GM19043 (cell line): Measurements from ENCODE around the gene INPP5A.
"Not testable (repeated sequence)": the region's sequence is repeated elsewhere in the genome, so short reads cannot be mapped to it uniquely, and the experiment has no call there.

Source experiments
- ATAC-seq: cut with Tn5 transposase; IDR thresholded peaks from one replicate; pipeline ENCODE4 v1.9.1; 2021; ENCODE audit warnings: low read depth; ENCODE audit not compliant: unreplicated experiment

Gene INPP5A, protein sequence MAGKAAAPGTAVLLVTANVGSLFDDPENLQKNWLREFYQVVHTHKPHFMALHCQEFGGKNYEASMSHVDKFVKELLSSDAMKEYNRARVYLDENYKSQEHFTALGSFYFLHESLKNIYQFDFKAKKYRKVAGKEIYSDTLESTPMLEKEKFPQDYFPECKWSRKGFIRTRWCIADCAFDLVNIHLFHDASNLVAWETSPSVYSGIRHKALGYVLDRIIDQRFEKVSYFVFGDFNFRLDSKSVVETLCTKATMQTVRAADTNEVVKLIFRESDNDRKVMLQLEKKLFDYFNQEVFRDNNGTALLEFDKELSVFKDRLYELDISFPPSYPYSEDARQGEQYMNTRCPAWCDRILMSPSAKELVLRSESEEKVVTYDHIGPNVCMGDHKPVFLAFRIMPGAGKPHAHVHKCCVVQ

DNA sequence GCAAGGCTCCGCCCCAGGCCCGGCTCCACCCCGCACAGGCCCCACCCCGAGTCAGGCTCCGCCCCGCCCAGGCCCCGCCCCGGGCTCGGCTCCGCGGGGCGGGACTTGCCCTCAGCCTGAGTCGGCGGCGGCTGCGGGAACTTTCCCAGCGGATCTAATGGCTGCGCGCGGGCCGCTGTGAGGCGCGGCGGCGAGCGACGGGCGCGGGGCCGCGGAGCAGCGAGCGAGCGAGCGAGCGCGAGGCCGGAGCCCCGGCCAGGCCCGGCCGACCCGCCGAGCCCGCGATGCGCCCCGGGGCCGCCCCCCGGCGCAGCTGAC lies at the start of gene INPP5A:
Gene INPP5A (plus strand): TSS at position 104 of the 318 bp plus-strand sequence. CDS start 310 bp downstream, outside the sequence.
- ATAC-seq, result no peak

DNA sequence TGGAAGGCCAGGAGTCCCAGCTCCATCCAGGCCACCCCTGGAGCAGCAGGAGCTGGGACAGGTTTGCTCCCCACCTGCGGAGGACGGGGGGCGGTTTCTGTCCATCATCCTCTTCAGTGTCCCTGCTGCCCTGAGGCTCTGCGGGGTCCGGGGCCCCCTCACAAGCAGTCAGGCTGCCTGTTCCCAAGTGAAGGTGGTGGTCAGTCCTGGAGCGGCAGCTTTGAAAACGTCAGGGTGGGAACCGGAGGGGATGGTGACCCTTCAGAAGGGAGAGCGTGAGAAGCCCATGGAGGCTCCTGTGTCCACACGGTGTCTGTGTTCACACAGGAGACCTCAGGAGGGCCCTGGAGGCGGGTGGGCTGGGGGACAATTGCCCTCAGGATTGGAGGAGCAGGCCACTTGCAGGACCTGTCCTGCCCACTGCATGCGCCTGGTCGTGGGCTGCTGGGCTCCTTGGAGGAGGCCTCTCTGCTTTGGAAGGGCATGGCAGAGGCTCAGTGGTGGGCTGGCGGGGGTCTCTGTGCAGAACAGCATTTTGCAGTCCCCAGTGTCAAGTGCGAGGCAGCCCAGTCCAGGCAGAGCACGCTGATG lies 49.3 kb upstream of the INPP5A start:
- no peak for ATAC-seq

DNA sequence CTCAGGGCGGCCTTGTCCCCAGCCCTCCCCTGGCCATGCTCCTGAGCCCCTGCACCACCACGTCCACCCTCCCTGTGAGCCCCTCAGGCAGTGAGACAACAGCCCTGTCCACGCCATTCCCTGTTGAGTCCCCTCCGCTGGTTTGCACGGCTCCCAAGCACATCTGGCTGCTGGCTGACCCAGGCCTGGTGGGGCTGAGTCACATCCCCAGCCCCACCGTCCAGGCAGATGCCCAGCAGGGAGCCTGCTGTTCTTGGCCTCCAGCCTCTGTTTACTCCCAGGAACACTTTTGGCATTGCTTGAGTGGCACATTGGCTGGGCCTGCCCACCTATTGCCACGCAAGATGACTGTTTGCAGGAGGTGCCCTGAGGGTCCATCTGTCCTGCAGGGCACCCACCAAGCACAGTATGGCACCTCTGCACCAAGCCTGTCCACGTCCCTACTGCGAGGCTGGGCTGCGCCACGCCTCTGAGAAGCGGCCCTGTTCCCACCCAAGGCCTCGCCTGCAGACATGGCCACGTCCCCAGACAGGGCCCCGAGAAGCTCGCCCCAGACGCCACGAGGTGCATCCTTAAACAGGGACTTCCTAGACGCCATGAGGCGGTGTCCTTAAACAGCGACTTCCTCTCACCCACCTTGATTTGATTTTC lies 48.4 kb upstream of the INPP5A start:
- no peak for ATAC-seq

DNA sequence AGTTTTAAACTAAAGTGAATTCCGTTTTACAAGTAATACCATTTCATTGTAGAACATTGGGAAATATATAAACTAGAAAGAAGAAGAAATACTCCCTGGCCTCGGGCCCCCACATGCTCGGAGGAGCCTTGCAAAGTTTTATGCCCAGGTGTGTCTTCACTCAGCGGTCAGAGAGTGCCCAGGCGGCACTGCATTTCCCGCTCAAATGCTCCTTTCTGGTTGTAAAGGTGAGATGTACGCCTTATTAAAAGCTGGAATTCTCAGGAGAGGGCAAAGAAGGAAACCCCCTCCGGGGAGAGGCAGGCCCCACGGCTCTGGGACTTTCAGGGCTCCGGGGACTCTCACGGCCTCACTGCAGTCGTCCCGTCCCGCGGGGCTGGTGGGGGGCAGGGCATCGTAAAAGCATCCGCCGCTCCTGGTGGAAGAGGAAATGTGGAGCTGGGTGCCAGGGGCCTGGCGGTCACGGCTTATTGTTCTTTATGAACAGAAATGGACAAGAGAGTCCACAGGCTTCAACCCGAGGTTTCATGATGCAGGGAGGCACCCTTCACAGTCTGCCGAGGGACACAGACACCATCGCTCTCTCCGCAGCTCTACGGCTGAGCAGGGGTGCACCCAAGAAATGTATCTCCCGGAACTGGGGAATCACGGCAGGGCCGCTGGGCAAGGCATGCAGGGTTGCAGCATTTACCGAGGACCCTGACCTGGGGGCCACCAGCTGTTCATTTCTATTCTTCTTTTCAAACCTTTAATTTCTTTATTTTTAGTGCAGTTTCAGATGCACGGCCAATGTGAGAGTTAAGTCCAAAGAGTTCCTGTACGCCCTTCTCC lies 47.7 kb upstream of the INPP5A start:
- ATAC-seq, result no peak

DNA sequence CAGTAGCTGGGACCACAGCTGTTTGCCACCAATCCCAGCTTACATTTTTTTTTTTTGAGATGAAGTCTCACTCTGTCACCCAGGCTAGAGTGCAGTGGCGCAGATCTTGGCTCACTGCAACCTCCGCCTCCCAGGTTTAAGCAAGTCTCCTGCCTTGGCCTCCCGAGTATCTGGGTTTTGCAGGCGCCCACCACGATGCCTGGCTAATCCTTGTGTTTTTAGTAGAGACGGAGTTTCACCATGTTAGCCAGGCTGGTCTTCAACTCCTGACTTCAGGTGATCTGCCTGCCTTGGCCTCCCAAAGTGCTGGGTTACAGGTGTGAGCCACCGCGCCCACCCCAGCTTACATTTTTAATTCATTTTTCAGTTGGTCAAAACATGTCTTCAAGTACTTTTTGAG lies 46.1 kb upstream of the INPP5A start:
- not testable (repeated sequence) for ATAC-seq

DNA sequence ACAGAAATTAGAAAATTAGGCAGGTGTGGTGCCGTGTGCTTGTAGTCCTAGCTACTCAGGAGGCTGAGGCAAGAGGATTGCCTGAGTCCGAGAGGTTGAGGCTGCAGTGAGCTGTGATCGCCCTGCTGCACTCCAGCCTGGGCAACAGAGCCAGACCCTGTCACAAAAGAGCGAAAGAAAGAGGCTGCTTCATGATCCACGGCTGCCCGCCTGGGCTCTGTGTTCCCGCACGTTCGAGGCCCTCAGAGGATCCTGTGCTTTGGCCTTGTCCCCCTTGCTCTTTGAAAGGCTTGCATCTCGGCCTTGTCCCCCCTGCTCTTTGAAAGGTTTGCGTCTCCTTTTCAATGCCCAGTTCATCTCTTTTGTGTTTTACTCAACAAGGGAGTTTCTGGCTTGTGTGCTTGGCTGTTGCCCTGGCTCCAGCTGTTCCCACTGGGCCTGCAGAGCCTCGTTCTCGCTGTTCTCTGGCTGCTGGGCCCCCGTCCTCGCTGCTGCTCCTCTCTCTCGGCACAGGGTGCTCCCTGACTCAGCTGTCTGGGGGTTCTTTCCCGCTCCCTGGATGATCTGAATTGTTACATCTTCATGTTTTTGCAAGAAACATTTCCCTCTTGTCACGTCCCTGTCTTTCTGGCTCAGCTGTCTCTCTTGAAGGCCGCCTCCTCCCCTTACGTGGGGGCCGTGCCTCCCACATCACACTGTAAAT lies 45.1 kb upstream of the INPP5A start:
- no peak for ATAC-seq

DNA sequence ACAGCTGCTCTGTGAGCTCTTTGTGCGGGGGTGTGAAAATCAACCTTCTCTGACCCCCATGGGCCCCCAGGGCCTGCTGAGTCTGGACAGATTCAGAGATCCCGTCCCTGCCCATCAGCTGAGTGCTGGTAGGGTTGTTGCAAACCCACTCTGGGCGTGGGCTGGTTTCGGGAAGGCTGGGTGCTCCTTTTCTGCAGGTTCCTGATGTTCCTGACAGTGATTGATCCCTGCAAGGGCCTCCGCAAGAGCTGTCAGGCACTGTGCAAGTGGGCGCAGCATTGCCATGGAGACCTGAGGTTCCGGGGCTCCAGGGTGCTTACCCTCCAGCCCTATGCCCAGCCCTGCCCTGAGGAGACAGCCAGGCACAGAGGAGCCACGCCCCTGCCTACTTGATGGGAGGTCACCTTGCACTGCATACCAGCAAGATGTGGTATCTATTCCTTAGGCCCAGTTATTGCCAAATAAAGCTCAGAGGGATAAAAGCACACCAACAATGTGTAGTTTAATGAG lies 44.3 kb upstream of the INPP5A start:
- ATAC-seq, result no peak

DNA sequence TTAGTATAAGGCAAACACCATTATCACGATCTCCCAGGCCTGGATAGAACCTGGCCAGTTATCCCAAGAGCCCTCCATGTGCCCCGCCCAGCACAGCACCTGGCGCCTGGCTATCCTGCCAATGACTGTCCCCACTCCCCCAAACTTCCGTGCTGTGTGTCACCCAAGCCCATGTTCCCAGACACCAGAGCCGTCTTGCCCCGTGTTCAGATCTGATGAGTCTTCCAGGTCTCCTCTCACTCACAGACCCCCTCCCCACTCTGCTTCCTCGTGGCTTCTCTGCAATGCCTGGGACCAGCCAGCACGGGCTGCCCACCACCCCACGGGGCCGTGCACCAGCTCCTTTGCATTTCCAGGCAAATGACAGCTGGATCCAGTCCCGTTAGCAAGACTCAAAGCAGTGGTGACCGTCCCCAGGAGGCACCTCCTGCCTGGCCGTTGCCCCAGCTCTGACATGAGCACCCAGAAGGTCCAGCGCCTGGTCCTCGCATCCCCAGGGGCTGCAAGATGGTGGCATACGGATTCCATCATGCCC lies 43.8 kb upstream of the INPP5A start:
- no peak for ATAC-seq

DNA sequence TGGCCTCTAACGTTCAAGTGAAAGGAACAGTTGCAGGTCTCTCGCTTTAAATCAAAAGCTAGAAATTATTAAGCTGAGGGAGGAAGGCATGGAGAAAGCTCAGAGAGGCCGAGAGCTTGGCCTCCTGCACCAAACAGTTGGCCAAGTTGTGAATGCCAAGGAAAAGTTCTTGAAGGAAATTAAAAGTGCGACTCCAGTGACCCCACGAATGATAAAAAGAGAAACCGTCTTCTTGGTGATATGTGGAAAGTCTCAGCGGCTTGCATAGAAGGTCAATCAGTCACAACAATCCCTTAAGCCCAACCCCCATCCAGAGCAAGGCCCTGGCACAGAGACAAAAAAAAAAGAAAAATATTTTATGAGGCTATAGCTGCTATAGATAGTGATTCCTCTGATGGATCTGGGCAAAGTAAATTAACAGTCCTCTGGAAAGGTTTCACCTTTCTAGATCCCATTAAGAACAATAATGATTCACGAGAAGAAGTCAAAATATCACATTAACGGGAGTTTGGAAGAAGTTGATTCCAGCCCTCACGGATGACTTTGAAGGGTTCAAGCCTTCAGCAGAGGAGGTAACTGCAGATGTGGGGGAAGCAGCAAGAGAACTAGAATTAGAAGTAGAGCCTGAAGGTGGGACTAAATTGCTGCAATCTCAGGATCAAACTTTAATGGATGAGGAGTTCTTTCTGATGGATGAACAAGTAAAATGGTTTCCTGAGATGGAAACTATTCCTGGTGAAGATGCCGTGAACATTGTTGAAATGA lies 42.5 kb upstream of the INPP5A start:
- no peak for ATAC-seq

DNA sequence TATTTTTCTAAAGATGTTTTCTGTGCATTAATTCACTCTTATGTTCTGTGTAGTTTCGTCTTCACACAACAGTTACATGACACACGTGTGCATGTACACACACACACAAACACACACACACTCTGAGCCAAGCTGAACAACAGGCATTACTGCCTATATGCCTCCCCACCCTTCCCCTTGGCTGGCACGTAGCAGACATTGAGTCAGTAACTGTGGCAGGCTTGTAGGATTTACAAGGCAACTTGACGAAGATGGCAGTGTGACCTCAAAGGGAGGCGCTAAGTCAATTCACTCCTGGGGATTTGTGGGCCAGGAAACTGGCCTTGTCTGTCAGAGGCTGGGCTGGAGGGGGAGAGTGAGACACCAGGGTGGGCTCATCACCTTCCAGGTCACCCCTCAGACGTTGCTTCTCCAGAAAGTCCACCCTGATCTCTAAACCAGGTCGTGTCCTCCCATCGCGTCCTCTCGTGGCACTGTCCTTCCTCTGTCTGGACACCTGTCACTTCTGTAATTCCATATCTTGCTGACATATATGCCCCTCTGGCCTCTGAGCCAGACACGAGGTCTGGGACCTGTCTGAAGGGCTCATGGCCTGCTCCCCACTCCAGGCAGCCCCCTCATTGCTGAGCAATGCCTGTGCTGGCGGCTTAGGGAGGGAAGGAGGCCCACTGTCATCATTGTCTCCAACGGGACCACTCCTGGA lies 41.1 kb upstream of the INPP5A start:
- no peak for ATAC-seq

DNA sequence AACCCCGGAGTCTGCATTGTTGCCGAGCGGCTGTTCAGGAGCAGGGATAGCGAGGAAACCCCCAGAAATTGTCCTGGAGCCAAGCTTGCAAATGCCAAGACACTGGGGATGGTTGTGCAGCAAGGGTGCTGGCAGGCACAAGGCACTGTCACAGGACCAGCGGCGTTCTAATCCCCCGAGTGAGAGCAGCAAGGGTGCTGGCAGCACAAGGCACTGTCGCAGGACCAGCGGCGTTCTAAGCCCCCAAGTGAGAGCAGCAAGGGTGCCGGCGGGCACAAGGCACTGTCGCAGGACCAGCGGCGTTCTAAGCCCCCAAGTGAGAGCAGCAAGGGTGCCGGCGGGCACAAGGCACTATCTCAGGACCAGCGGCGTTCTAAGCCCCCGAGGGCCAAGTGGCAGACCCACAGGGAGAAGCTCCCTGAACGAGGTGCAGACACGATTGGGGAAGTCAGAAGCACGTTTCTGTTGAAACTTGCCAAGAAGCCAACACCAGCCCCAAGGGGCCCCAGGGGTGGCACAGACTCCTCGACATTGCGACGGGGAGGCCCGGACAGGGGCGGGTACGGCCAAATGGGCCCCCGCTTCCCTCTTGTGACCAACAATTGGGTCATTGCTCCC lies 40.4 kb upstream of the INPP5A start:
- no peak for ATAC-seq

DNA sequence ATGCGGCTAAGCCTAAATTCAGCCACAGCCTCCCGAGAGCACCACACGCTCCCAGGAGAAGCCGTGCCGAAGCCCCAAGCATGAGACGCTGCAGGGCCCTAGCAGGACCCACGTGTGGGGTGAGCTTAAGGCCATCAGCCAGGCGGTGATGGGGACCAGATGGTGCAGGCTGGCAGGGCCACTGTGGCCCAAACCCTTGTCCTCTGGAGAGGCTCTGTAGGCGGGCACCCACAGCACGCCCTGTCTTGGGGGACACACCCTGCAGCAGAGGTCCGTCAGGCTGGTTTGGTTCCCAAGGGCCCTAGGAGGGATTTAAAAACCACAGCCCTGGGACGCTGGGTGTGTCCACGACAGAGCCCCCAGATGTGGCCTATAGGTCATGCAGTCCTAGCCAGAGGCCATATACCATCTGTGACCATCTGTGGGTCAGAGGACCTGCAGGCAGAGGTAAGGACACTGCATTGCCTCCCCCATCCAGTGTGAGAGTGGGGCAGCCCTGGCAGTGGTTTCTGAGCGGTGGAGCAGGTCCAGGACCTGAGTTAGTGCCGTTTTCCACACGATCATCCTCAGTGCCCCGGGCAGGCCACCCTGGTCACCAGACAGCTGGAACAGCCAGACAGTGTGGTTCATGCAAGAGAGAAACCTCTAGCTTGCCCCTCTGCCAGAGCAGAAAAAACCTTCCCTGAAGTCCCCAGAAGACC lies 39.6 kb upstream of the INPP5A start:
- no peak for ATAC-seq

DNA sequence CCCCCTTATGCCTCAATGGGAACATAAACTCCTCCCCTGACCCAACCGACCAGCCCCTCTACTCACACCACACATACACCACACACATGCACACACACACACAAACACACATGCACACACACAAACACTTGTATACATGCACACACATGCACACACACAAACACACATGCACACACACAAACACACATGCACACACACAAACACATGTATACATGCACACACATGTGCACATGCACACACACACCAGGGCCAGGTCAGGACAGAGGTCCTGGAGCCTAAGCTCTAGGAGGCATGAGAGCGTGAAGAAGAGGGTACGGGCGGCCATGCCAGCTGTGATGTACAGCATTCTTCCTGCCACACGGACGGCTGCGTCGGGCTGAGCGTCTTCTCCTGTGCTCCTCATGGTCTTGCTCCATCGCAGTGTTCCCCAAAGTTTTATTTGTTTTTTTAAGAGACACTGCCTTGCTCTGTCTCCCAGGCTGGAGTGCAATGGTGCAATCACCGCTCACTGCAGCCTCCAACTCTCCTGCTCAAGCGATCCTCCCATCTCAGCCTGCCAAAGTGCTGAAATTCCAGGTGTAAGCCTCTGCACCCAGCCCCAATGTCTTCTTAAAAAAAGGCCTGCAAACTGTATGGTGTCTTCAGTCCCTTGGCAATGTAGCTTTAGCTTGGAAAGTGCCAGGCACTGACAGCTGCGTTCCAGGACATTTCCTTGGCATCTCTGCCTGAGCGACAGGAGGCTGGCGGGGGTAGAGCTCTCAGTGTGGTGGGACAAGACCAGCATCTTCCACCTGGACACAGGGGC lies 38.8 kb upstream of the INPP5A start:
- no peak for ATAC-seq

DNA sequence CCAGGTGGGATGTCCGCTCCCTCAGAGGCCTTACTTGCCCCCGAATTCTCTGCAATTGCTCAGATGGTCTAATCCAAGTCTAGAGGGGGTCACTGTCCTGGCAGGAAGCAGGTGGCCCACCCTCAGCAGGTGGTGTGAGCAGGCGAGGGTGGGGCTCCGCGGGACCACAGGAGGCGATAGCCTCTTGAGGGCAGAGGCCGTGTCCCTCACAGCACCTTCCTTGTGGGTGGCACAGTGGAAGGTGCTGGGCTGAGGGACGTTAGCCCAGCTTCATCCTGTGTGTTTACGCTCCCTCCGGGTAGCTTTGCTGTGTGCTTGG lies 38.3 kb upstream of the INPP5A start:
- no peak for ATAC-seq

DNA sequence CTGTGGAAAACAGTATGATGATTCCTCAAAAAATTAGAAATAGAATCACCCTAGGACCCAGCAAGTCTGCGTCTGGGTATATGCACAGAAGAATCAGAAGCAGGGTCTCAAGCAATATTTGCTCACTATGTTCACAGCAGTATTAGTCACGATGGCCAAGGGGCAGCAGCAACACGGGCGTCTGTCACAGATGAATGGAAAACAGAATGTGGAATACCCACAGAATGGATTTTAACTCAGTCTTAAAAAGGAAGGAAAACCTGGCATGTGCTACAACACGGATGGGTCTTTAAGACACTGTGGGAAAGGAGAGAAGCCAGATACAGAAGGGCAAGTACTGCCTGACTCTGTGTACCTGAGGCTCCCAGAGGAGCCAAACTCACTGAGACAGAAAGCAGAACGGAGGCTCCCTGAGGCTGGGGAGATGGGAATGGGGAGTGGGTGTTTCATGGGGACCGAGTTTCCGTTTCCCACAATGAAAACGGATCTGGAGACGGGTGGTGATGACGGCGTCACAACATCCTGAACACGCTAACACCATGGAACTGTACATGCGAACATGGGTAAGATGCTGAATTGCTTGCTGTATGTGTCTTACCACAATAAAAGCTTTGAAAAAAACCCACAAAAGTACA lies 36.7 kb upstream of the INPP5A start:
- ATAC-seq, result no peak

DNA sequence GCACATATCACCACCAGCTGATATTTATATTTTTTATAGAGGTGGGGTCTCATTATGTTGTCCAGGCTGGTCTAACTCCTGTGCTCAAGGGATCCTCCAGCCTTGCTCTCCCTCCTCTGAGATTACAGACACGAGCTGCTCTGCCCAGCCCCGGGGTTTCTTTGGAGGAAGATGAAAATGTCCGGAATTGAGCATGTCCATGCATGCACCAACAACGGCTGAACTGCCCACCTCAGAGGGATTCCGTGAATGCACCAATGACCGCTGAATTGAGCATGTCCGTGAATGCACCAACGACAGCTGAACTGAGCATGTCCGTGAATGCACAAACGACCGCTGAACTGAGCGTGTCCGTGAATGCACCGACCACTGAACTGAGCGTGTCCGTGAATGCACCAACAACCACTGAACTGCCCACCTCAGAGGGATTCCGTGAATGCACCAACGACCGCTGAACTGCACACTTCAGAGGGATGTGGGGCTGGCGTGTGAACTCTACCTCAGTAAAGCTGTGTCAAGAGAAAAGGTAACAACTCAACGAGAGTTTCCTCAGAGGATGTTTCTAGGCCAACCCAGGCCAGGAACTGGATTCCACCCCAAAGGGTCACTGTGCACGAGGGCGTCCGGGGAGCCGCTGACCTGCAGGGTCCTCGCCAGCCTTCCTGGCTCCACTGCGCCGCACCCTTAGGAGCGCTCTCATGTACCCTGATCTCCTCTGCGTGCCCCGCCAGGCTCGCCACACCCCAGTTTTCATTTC lies 34.9 kb upstream of the INPP5A start:
- ATAC-seq, result no peak
